HS-5 (cell line): ENCODE data around the gene RYR2.
A peak's percentile ranks its signal among the peaks of the same experiment; 100 is the strongest.

Source experiments
- DNase-seq: peaks from one replicate; pipeline ENCODE4 v3.0.0-alpha.2; 2012; ENCODE audit warnings: low read depth

The RYR2 gene

GRCh38 chr1:237671262-237671661 lies 629.3 kb downstream of the RYR2 start:
- no peak for DNase-seq

- DNase-seq = no peak
Observed at GRCh38 chr1:237671935-237672334, 630.0 kb downstream of the RYR2 start.

DNA sequence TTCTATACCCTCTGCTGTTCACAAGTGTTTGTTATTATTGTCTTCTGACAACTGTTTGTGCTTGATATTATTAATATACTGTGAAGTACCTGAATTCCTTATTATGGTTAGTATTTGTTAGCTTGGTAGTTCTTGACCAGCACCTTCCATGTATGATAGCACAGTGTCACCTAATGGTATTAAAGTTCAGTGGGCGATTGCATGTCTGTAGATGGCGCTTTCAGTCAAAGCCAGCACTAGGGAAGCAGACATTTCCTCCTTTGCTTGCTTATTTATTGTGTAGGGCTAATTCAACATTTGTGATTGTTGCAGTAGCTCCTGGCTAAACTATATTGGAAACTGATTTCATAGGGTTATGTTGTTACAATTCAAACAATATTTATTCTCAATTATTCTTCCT lies 630.8 kb downstream of the RYR2 start:
- no peak for DNase-seq

DNA sequence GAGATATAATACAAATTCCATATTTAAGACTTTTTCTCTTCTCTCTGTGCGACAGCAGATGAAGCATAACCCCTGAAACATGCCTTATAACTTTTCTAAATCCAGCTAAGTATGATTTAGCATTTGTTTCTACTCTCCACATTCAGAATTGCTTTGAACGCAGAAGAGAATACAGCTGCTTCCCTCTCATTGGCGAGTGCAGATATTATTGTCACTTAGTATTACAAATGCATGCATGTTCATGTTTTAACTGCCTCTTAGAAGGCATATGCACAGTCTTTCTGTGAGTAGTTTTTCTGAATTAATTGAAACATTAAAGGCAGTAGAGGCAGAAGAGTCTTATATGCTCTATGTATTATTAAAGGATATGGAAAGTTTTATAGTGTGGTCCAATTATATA lies 631.6 kb downstream of the RYR2 start:
- no peak for DNase-seq

GRCh38 chr1:237677979-237678378 lies 636.0 kb downstream of the RYR2 start:
- peak; percentile 72 for DNase-seq

- DNase-seq = no peak
Observed at GRCh38 chr1:237679687-237680086, 637.7 kb downstream of the RYR2 start.

DNA sequence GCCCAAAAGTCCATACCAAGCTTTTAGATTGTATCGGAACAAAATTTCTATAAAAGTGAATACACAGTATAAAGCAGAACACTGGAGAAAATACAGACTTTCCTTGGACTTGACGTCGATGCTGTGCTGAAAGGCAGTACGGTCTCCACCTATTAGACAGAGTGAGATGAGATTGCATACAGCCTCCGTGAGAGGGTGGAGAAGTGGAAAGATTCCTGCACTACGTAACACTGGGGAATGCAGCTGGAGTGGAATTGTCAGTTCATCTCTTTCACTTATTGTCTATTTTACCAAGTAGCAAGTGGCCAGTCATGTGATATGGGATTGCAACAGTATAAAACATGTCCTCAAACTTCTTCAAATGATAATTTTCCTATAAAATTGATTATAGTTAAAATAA lies 639.2 kb downstream of the RYR2 start:
- DNase-seq = no peak

- peak; percentile 41 for DNase-seq
Observed at GRCh38 chr1:237684236-237684635, 642.3 kb downstream of the RYR2 start.

GRCh38 chr1:237685551-237685950 lies 643.6 kb downstream of the RYR2 start:
- DNase-seq = no peak

DNA sequence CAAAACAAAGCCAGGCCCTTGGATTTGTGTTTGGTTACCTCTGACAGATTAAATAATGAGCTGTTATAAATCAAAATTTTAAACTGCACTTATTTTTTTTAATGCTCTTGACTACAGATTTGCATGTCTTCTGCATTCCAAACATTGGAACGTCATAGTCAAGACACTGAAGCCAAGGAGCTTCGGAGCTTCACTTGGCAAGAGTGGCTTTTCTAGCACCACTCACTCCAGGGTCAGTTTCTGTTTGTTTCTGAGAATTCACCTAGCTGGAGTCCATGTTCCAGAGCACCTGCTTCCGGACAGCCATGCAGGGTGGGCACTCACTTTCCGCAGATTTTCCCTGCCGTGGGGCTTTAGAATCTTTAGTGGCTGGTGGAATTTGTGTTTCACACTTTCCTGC lies 645.8 kb downstream of the RYR2 start:
- no peak for DNase-seq

DNA sequence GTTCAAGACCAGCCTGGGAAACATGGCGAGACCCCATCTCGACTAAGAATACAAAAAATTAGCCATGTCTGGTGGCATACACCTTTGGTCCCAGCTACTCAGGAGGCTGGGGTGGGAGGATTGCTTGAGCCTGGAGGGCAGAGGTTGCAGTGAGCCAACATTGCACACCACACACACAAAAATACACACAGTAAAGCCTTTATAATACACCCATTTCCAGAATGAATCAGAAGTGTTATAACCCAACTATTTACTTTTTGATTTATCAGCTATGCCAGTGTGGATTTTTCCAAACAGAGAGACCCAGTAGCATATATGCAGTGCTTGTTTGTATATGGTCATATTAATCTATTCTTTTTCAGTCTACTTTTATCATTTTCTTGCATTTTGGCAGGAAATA lies 648.7 kb downstream of the RYR2 start:
- DNase-seq = no peak

DNA sequence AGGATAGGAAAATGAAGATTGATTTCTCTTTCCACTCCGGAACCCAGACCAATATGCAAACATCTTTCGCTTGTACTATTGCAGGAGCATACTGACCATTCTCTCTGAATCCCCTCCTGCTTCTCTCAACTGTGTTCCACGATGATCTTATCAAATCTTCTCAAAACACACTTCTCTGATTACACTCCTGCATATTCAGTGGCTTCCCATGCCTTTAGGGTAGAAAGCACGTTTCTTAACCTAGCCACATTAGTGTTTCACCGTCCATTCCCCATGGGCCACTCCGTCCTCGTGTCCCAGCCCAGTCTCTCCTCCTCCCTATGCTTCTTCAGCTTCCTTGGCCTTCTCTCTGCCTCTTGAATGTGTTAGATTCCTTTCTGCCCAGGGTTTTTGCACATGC lies 650.3 kb downstream of the RYR2 start:
- DNase-seq = no peak

DNA sequence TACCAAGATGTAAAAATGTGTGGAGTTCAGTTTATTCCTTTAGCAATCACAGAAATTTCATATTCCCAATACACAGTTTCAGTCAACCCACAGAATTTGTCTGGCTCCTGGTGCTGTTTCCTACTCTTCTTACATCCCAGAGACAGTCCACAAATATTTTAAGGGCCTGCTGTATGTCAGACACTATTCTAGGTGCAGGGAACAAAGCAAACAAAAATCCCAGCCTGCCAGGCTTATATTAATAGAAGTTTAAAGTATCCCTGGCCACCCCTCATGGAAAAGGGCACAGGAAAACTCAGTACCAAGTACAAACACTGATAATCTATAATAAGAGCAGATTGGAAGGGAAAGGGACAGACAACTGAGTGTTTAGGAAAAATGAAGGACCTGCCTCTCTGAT lies 653.9 kb downstream of the RYR2 start:
- DNase-seq = no peak

GRCh38 chr1:237700181-237700580 lies 658.2 kb downstream of the RYR2 start:
- DNase-seq = no peak

DNA sequence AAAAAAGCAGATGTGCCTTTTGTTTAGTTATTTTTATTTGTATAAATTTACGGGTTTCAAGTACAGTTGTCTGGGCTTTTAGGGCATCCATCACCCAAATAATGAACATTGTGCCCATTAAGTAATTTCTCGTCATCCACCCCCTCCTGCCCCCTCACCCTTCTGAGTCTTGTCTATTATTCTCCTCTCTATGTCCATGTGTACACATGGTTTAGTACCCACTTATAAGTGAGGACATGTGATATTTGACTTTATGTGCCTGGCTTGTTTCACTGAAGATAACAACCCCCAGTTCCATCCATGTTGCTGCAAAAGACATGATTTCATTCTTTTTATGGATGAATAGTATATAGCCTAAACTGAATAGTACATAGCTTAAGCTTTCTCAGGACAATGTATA lies 659.5 kb downstream of the RYR2 start:
- no peak for DNase-seq

- DNase-seq = no peak
Observed at GRCh38 chr1:237702161-237702560, 660.2 kb downstream of the RYR2 start.

GRCh38 chr1:237705462-237705861 lies 663.5 kb downstream of the RYR2 start:
- no peak for DNase-seq

DNA sequence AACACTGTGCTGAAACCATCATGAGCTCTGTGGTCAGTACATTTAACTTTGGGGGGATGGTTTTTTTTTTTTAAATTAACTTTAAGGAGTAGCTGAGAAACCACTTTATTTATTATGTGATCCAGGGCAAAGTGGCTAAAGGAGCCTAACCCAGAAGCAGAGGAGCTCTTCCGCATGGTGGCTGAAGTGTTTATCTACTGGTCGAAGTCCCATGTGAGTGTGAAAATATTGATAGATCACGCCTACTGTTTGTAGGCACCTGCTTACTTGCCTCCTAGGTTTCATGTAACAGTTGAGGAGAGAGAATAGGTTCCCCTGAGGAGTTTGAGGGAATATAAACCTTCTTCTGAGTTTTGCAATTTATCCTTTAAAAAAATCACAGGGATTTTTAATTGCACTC lies 667.4 kb downstream of the RYR2 start:
- no peak for DNase-seq

GRCh38 chr1:237711281-237711680 lies 669.3 kb downstream of the RYR2 start:
- no peak for DNase-seq

GRCh38 chr1:237712082-237712481 lies 670.1 kb downstream of the RYR2 start:
- DNase-seq = no peak

- DNase-seq = no peak
Observed at GRCh38 chr1:237712586-237713157, 670.7 kb downstream of the RYR2 start.

GRCh38 chr1:237713916-237714315 lies 671.9 kb downstream of the RYR2 start:
- no peak for DNase-seq

DNA sequence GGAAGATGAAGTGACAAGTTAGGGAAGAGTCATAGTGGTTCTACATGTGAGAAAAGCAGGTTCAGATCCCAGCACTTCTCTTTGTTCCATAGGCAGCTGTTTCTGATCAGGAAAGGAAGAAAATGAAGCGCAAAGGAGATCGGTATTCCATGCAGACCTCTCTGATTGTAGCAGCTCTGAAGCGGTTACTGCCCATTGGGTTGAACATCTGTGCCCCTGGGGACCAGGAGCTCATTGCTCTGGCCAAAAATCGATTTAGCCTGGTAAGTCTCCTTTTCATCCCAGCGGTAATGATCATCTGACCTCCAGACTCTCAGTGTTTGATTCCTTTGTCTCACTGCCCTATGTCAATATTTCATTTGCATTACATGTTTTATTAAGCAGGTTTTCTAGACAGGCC lies 675.1 kb downstream of the RYR2 start:
- DNase-seq = no peak

DNA sequence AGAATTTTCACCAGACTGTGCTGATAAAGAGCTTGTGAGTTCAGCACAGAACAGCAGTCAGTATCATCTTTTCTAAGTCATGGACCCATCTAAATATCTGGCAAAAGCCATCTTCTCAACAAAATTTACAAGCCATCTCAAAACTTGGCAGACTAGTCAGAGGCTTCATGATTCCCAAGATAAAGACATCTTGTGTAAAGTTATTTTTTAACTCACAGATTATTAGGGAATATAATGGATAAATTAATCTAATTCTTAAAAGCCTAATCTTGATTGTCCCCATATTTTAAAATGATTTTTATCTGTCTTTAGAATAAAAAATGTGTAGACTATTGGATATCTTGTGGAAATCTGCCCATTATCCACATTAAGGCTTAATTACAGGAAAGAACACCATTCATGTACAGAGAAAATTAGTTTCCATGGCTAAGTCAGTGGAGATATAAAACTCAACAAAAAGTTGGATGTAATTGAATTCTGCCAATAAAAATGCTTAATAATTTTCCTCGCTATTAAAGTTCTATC lies 688.9 kb downstream of the RYR2 start:
- no peak for DNase-seq

GRCh38 chr1:237732657-237733056 lies 690.7 kb downstream of the RYR2 start:
- DNase-seq = no peak
